K562 (cell line): ENCODE measurements around the gene SLC22A12. TPM values are rescaled to one million over a fixed set of nuclear protein-coding genes. Genes with fewer than 3 reads are reported as not detected.

Source experiments
- ATAC-seq: fragments of 200-7000 bp; cut with Tn5 transposase; 3 replicates; pipeline ENCODE4 v1.9.1; 2020; ENCODE audit warnings: moderate library complexity
- BruUV-seq: library from RNA; stranded (reverse); fragments of 400-500 nt; replicated peaks from 2 replicates; lab custom pipeline; 2021; lab: Mats Ljungman, UMichigan
- CTCF ChIA-PET: fragments of 300-600 bp; formaldehyde crosslinking; extraction: SDS; loops from one replicate; lab custom pipeline; 2021; ENCODE audit warnings: low intra/inter-chr PET ratio; lab: Yijun Ruan, JAX
- POLR2A ChIA-PET: fragments of 300-600, 350-650 bp; sonication (Branson Sonifier 250); formaldehyde crosslinking; extraction: SDS; loops from one replicate; lab custom pipeline; 2021; ENCODE audit warnings: antibody characterized with exemption, inconsistent platforms; lab: Yijun Ruan, JAX
- DNase-seq, 4 experiments: peaks; one replicate each; pipeline versions ENCODE4 v3.0.0 to v3.0.0-alpha.2; 2011 to 2018; ENCODE audit warnings: low spot score in 3 of 4, mixed read lengths in 3 of 4; ENCODE audit errors: extremely low read depth in 1 of 4
- FAIRE-seq: peaks from 2 replicates; lab custom pipeline; 2011; peaks lifted over from hg19 to GRCh38; lab: Jason Lieb, UNC
- H2AFZ ChIP-seq: 2 replicates; pipeline ENCODE4 v1.6.0; 2011; ENCODE audit warnings: low read depth, low read length, control low read depth, inconsistent platforms
- H3K27ac ChIP-seq: fragments of 200-600 bp; 3 replicates; pipeline ENCODE4 v1.8.0; 2011; ENCODE audit warnings: low read depth, mild to moderate bottlenecking, control low read depth, inconsistent platforms, low read length, moderate library complexity, mixed read lengths; ENCODE audit errors: extremely low read depth
- H3K27me3 ChIP-seq, 2 experiments: fragments of 300-600 bp in 1 of 2; 2 replicates in 1 of 2; 3 replicates in 1 of 2; pipeline versions ENCODE4 v1.6.0 to v1.8.0; 2011; ENCODE audit warnings: inconsistent platforms in 2 of 2, low read length in 2 of 2, mild to moderate bottlenecking in 1 of 2, mixed read lengths in 1 of 2, moderate library complexity in 1 of 2; ENCODE audit not compliant: control insufficient read depth in 2 of 2, insufficient read depth in 2 of 2
- H3K36me3 ChIP-seq: fragments of 300-600 bp; 3 replicates; pipeline ENCODE4 v1.8.0; 2011; ENCODE audit warnings: mild to moderate bottlenecking, low read length, inconsistent platforms; ENCODE audit not compliant: control insufficient read depth, insufficient read depth
- H3K4me1 ChIP-seq, 2 experiments: fragments of 200-600 bp in 1 of 2; replicated peaks in 1 of 2; 2 replicates in 1 of 2; 3 replicates in 1 of 2; pipeline versions ENCODE4 v1.5.1 to v1.8.0; 2011; ENCODE audit warnings: inconsistent platforms in 2 of 2, low read length in 2 of 2, mild to moderate bottlenecking in 1 of 2, mixed read lengths in 1 of 2, moderate library complexity in 1 of 2; ENCODE audit not compliant: control insufficient read depth in 2 of 2, insufficient read depth in 2 of 2
- H3K4me2 ChIP-seq: 2 replicates; pipeline ENCODE4 v1.6.1; 2011; ENCODE audit warnings: low read length, control low read depth, inconsistent platforms, mixed read lengths; ENCODE audit not compliant: insufficient read depth
- H3K4me3 ChIP-seq: fragments of 200-600 bp; sonication (generic), shearing (Covaris generic); 2 replicates; pipeline ENCODE4 v1.5.1; 2016; ENCODE audit warnings: control low read depth, inconsistent platforms
- H3K79me2 ChIP-seq: fragments of 200-600 bp; 3 replicates; pipeline ENCODE4 v1.8.0; 2011; ENCODE audit warnings: low read length, inconsistent platforms; ENCODE audit not compliant: control insufficient read depth, insufficient read depth
- H3K9ac ChIP-seq, 2 experiments: 2 replicates each; pipeline versions ENCODE4 v1.6.0 to v1.6.1; 2011; ENCODE audit warnings: low read depth in 2 of 2, low read length in 2 of 2, control low read depth in 1 of 2, inconsistent platforms in 1 of 2, mild to moderate bottlenecking in 1 of 2, mixed read lengths in 1 of 2; ENCODE audit not compliant: insufficient read depth in 1 of 2
- H3K9me1 ChIP-seq: one replicate; pipeline ENCODE4 v1.6.0; 2011; ENCODE audit warnings: inconsistent platforms, mild to moderate bottlenecking, low read length, moderate library complexity; ENCODE audit not compliant: control insufficient read depth, insufficient read depth
- H3K9me3 ChIP-seq: replicated peaks from 2 replicates; pipeline ENCODE4 v1.5.1; 2011; ENCODE audit warnings: low read depth, low read length, inconsistent platforms; ENCODE audit not compliant: control insufficient read depth, insufficient read depth
- H4K20me1 ChIP-seq: replicated peaks from 2 replicates; pipeline ENCODE4 v1.6.1; 2011; ENCODE audit warnings: low read length, inconsistent platforms, mixed read lengths; ENCODE audit not compliant: control insufficient read depth, insufficient read depth
- ARID1B ChIP-seq: fragments of 450-650 bp; IDR thresholded peaks from 2 replicates; pipeline ENCODE4 v1.6.1; 2016; ENCODE audit warnings: antibody characterized with exemption, mild to moderate bottlenecking, inconsistent platforms
- BHLHE40 ChIP-seq: IDR thresholded peaks from 2 replicates; pipeline ENCODE4 v1.6.1; 2011; ENCODE audit warnings: low read length, improper control_type of control experiment
- GABPB2 ChIP-seq: fragments of 250-450 bp; sonication (Bioruptor Pico); conservative IDR thresholded peaks from 2 replicates; pipeline ENCODE4 v1.5.1; 2021; ENCODE audit warnings: mild to moderate bottlenecking
- HIVEP1 ChIP-seq: fragments of 250-450 bp; sonication (Bioruptor Pico); IDR thresholded peaks from 2 replicates; pipeline ENCODE4 v1.4.0; 2020; ENCODE audit warnings: mild to moderate bottlenecking
- L3MBTL2 ChIP-seq: fragments of 450-650 bp; IDR thresholded peaks from 2 replicates; pipeline ENCODE4 v1.6.1; 2016; ENCODE audit warnings: mild to moderate bottlenecking, moderate library complexity
- MAX ChIP-seq: sonication (generic); formaldehyde crosslinking; IDR thresholded peaks from 2 replicates; pipeline ENCODE4 v1.9.0; 2022; ENCODE audit warnings: mild to moderate bottlenecking, missing genetic modification reagents
- MYNN ChIP-seq, 2 experiments: sonication (generic); formaldehyde crosslinking in 1 of 2; IDR thresholded peaks; 2 replicates each; pipeline versions ENCODE4 v1.5.0 to v1.6.1; 2016 to 2020; ENCODE audit warnings: antibody characterized with exemption in 1 of 2, missing genetic modification reagents in 1 of 2
- TAF7 ChIP-seq: fragments of 450-650 bp; IDR thresholded peaks from 2 replicates; pipeline ENCODE4 v1.6.1; 2016; ENCODE audit warnings: missing genetic modification characterization, missing compliant biosample characterization
- TGIF2 ChIP-seq: sonication (generic); formaldehyde crosslinking; IDR thresholded peaks from 2 replicates; pipeline ENCODE4 v1.8.1; 2022; ENCODE audit warnings: mild to moderate bottlenecking, missing genetic modification reagents, moderate library complexity
- ZNF263 ChIP-seq: sonication (generic); formaldehyde crosslinking; IDR thresholded peaks from 2 replicates; pipeline ENCODE4 v1.8.0; 2022; ENCODE audit warnings: mild to moderate bottlenecking, missing genetic modification reagents, borderline replicate concordance
- WGBS: fragments of 100-300 bp; shearing (Covaris generic); methylation state at CpG from one replicate; pipeline ENCODE4 v1.1.6; 2016; ENCODE audit warnings: low coverage, mixed read lengths; ENCODE audit not compliant: insufficient coverage; ENCODE audit errors: missing lambda C conversion rate; 5-methylcytosine and 5-hydroxymethylcytosine counted together
- in situ Hi-C: fragments of 300-500 bp; cut with MboI; formaldehyde crosslinking; loops from 4 replicates; pipeline ENCODE4 v1.15.0; 2018; ENCODE audit warnings: inconsistent platforms, mixed read lengths
- intact Hi-C: fragments of 100-400 bp; cut with micrococcal nuclease; formaldehyde crosslinking; loops from 2 replicates; pipeline ENCODE4 v1.14.2; 2022
- polyA plus RNA-seq, 8 experiments: library from polyadenylated mRNA; depleted of rRNA in 4 of 8; stranded (reverse) in 5 of 8; unstranded in 3 of 8; fragments of >200 nt; fragmentation: Nextera tagmentation in 2 of 8; fragmentation: Illumina TruSeq in 1 of 8; extraction: Ambion mirVana in 2 of 8; extraction: Trizol in 1 of 8; gene quantifications; 2 replicates each; pipeline versions ENCODE4 v1.2.1 to v1.2.3, GENCODE V29; 2011 to 2014; ENCODE audit warnings: inconsistent platforms in 1 of 8, missing spikeins in 1 of 8
- total RNA-seq, 7 experiments: library from RNA; depleted of rRNA in 6 of 7; stranded (reverse); fragments of >200 nt in 6 of 7; fragmentation: Illumina TruSeq in 2 of 7; extraction: Trizol in 2 of 7; gene quantifications; 2 replicates each; pipeline versions ENCODE4 v1.2.1 to v1.2.3, GENCODE V29; 2011 to 2021; ENCODE audit warnings: low replicate concordance in 1 of 7
- TF ChIP-seq, protein P1 (sequence below), 2 experiments: IDR thresholded peaks; 2 replicates each; pipeline ENCODE4 v1.6.1; 2012; ENCODE audit warnings: improper control_type of control experiment in 2 of 2, low read depth in 2 of 2, low read length in 2 of 2, borderline replicate concordance in 1 of 2
- TF ChIP-seq, protein P2 (sequence below): fragments of 250-450 bp; sonication (Bioruptor Pico); IDR thresholded peaks from 2 replicates; pipeline ENCODE4 v1.8.0; 2022; ENCODE audit warnings: inconsistent platforms, mild to moderate bottlenecking, moderate library complexity, borderline replicate concordance

SLC22A12 gene
- total and polyA plus RNA-seq, 9 of the 15 experiments (the other 6 are each of a cell fraction or from before 2014, with no cell fraction given): not detected

DNA sequence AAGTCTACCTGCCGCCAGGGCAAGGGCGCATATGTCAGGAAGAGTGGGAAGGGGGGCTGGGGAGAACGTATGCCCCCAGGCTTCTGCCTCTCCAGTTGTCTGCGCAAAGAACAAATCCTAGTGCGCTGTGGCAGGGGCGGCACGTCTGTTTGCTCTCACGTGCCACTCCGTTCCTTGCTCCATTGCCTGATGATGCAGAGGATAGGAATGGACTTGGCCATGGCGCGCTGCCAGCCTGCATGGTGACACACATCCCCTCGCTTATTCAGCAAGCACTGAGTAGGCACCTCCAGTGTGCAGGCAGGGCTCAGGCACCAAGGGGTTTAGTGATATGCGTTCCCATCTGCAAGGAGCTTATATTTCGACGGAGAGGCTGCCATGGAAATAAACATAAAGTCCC lies 45.4 kb upstream of the SLC22A12 start:
- CTCF ChIA-PET: no interaction called here
- Histone ChIP-seq H4K20me1 (no peaks in the 10 kb centered on the region; the same call in 1 of the 2 replicates), H3K9me1 (no peaks in the 10 kb centered on the region), H3K79me2 (no peaks in the 10 kb centered on the region), H3K27me3 (peaks cover 28 to 69% of the 10 kb centered on the region in 2 experiments), H3K36me3 (no peaks in the 10 kb centered on the region), H3K9me3 (no peaks in the 10 kb centered on the region), H3K27ac (no peak overlapping the region), H3K4me3 (no peak overlapping the region), H3K4me1 (peaks cover 0 to 6% of the 10 kb centered on the region in 2 experiments; a peak in 1 of 5 replicates), H3K4me2 (no peak overlapping the region), H2AFZ (no peak overlapping the region), H3K9ac (no peak overlapping the region)
- ATAC-seq (no peak), DNase-seq (no peak), FAIRE-seq (no peak)
- under 1% methylated on average over 15 of the region's 15 CpGs for WGBS
- intact Hi-C loops (no loop called here), in situ Hi-C loops (no loop called here)
- TF ChIP-seq TGIF2 (CRISPR knock-in tag) (no peak), L3MBTL2 (no peak), BHLHE40 (peak; percentile 49; the same call in 1 of the 2 replicates)
- POLR2A ChIA-PET: no interaction called here
- no TSS peak for BruUV-seq

DNA sequence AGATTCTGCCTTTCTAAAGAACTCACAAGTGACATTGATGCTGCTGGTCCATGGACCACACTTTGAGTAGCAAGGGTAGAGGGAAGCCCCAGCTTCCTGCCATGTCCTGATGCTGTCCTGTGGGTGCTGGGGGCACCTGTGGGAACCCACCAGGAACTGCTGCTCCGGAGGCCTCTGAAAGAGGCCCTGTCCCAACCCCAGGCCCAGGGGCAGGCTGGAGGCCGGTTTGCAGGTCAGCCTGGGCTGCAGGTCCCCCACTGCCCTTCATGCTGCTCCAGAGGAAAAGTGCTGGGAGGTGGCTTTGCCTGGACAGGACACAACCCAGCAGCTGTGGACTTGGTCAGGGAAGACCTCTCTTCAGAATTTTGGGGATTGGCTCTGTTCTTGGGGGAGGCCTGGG lies 44.8 kb upstream of the SLC22A12 start:
- in situ Hi-C loops: no loop called here
- H3K4me3 ChIP-seq: no peak overlapping the region
- TF ChIP-seq GABPB2 (CRISPR knock-in tag) (no peak), HIVEP1 (no peak), TAF7 (no peak), ZNF263 (CRISPR knock-in tag) (no peak), ARID1B (no peak), MAX (CRISPR knock-in tag) (no peak), MYNN (IDR thresholded peaks at IDR 0.05) (no peak), MYNN (CRISPR knock-in tag; IDR thresholded peaks at IDR 0.05) (no peak)
- TF ChIP-seq, protein P1, sequence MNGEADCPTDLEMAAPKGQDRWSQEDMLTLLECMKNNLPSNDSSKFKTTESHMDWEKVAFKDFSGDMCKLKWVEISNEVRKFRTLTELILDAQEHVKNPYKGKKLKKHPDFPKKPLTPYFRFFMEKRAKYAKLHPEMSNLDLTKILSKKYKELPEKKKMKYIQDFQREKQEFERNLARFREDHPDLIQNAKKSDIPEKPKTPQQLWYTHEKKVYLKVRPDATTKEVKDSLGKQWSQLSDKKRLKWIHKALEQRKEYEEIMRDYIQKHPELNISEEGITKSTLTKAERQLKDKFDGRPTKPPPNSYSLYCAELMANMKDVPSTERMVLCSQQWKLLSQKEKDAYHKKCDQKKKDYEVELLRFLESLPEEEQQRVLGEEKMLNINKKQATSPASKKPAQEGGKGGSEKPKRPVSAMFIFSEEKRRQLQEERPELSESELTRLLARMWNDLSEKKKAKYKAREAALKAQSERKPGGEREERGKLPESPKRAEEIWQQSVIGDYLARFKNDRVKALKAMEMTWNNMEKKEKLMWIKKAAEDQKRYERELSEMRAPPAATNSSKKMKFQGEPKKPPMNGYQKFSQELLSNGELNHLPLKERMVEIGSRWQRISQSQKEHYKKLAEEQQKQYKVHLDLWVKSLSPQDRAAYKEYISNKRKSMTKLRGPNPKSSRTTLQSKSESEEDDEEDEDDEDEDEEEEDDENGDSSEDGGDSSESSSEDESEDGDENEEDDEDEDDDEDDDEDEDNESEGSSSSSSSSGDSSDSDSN (IDR thresholded peaks at IDR 0.05; ENCODE audit: borderline replicate concordance in 1 of 2, low read depth in 2 of 2, low read length in 2 of 2): no peak
- TF ChIP-seq, protein P2, sequence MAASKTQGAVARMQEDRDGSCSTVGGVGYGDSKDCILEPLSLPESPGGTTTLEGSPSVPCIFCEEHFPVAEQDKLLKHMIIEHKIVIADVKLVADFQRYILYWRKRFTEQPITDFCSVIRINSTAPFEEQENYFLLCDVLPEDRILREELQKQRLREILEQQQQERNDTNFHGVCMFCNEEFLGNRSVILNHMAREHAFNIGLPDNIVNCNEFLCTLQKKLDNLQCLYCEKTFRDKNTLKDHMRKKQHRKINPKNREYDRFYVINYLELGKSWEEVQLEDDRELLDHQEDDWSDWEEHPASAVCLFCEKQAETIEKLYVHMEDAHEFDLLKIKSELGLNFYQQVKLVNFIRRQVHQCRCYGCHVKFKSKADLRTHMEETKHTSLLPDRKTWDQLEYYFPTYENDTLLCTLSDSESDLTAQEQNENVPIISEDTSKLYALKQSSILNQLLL (CRISPR knock-in tag): no peak

More for the DNA sequence above, 44.8 kb upstream of the SLC22A12 start:
- no peaks in the 10 kb centered on the region; the same call in 1 of the 2 replicates for H4K20me1 ChIP-seq
- no peak for DNase-seq
- H3K9ac ChIP-seq: no peak overlapping the region
- ATAC-seq: no peak
- no peaks in the 10 kb centered on the region for H3K9me3 ChIP-seq
- intact Hi-C loops: no loop called here
- no TSS peak for BruUV-seq
- CTCF ChIA-PET: no interaction called here
- H3K4me2 ChIP-seq: no peak overlapping the region
- no peaks in the 10 kb centered on the region for H3K36me3 ChIP-seq
- peaks cover 26 to 64% of the 10 kb centered on the region in 2 experiments for H3K27me3 ChIP-seq
- no peak overlapping the region for H2AFZ ChIP-seq
- H3K79me2 ChIP-seq: no peaks in the 10 kb centered on the region
- H3K27ac ChIP-seq: no peak overlapping the region
- H3K4me1 ChIP-seq: peaks cover 0 to 6% of the 10 kb centered on the region in 2 experiments; a peak in 1 of 5 replicates
- FAIRE-seq: no peak
- POLR2A ChIA-PET: no interaction called here
- H3K9me1 ChIP-seq: no peaks in the 10 kb centered on the region
- WGBS: 0% methylated on average over 2 of the region's 2 CpGs
